Activated T-cell treated with anti-CD3 and anti-CD28 coated beads, Interleukin-2, amount 50 U/mL, for 48 hours (primary cell): ENCODE measurements around the gene SYNDIG1.

ENCODE experiments used
- DNase-seq, 2 experiments: peaks; one replicate each; pipeline ENCODE4 v3.0.0-alpha.2; 2020

Gene SYNDIG1

GRCh38 chr20:24448170-24448569, 21.3 kb upstream of the SYNDIG1 start:
- no peak for DNase-seq

DNA sequence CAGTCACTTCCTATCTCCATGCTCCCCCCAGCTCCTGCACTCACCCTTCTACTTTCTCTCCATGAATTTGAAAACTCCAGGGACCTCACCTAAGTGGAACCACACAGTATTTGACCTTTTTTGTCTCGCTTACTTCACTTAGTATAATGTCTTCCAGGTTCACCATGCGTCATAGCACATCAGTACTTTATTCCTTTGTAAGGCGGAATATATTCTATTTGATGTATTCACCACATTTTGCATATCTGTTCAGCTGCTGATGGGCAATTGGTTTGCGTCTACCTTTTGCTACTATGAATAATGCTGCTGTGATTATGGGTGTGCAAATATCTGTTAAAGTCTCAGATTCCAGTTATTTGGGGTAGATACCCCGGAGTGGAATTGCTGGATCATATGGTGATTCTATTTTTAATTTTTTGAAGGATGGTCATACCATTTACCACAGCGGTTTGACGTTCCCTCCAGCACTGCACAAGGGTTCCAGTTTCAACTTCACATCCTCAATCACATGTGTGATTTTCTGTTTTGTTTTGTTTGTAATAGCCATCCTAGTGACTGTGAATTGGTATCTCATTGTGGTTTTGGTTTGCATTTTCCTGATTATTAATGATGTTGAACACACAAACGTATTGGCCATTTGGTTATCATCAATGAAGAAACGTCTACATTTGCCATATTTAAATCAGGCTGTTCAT, 20.3 kb upstream of the SYNDIG1 start:
- no peak for DNase-seq

GRCh38 chr20:24450177-24450576, 19.3 kb upstream of the SYNDIG1 start:
- DNase-seq, result no peak

DNA sequence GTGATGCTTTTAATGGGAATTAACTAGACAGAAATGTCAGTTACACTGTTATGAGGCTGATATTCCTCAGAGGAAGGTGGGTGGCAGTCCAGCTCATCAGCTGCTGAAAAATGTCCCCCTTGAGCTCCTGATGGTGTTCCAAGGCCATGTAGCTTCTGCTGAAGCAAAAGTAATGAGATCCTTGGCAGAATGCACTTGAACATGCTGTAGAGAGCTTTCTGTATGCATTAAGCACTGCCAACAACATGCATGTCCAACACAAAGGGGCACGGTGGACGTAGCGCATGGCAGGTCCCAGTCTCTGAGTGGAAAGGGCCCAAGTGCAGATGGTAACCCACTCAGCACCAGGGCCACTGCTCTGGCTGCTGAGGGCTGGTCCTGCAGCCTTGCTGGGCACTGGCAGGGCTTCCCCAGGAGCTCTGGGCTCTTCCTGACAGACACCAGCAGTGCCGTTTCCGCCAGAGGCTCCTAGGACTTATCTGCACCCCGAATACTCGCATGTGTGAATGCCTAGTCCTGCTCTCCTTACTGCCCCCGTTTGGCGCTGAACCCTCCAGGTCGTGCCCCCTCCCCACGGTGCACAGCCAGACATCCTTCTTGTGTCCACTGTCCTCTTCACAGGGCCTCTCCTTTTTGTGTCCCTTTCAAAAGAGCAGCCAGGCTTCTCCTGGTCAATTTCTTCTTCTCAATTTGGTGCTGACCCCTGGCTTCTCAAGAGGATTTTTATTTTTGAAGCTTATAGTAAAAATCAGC, 18.6 kb upstream of the SYNDIG1 start:
- DNase-seq, result no peak

- DNase-seq, result no peak
Observed at GRCh38 chr20:24451428-24451827, 18.0 kb upstream of the SYNDIG1 start.

GRCh38 chr20:24452016-24452415, 17.4 kb upstream of the SYNDIG1 start:
- DNase-seq, result no peak

- DNase-seq, result no peak
Observed at GRCh38 chr20:24452498-24453127, 16.8 kb upstream of the SYNDIG1 start.

DNA sequence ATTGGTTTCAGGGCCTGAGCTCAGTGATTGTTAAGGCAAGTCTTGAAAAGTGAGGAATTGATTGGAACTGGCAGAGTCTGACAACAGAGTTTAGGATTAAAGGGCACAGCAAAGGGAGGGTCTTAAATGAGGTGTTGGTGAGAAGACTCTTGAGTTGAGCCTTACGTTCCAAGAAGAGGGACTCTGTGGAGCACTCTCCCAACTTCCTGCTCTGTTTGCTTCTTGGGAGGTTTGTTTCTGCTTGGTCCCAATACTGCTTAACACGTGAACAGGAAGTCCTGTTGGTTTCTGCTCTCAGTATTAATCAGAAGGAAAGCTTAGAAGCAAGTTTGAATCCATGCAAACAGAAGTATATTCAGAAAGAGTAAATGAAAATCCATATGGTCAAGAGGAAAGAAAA, 15.6 kb upstream of the SYNDIG1 start:
- DNase-seq, result no peak

GRCh38 chr20:24455081-24455480, 14.3 kb upstream of the SYNDIG1 start:
- no peak for DNase-seq

GRCh38 chr20:24456398-24456781, 13.0 kb upstream of the SYNDIG1 start:
- no peak for DNase-seq

DNA sequence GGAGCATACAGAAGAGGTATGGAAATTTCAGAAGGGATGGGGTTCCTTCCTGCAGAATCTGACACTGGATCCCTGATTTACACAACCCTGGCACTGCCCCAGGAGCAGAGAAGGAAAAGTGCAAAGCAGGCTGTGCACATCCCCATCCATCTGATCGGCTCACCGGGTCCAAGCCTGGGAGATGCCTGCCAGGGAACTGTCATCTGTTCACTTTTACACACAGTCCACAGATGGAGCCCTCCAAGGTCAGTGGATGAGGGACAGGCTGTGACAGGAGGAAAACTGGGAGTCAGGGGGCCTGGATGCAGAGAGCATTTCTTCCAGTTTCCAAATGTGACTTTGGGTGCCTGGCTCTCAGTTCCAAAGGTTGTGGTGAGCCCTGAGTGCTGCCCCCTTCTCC, 11.0 kb upstream of the SYNDIG1 start:
- no peak for DNase-seq

DNA sequence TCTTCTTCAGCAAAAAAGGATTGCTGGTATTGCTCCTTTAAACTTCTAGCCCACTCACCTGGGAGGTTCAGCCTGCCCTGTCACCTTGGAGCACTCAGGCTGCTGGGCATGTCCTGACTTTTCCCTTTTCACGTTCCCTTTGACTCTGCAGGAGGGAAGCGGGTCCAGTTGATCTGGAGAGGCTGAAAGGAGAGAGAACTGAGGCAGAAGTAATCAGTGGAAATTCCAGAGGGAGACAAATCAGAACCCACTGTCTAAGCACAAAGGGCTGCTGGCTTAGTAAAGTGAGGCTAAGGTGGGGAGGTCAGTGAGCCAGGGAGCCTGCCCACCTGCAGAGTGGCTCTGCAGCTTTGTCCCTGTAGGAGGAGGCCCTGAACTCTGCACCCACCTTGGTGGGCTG, 9.7 kb upstream of the SYNDIG1 start:
- DNase-seq, result no peak

GRCh38 chr20:24460712-24461111, 8.7 kb upstream of the SYNDIG1 start:
- no peak for DNase-seq

DNA sequence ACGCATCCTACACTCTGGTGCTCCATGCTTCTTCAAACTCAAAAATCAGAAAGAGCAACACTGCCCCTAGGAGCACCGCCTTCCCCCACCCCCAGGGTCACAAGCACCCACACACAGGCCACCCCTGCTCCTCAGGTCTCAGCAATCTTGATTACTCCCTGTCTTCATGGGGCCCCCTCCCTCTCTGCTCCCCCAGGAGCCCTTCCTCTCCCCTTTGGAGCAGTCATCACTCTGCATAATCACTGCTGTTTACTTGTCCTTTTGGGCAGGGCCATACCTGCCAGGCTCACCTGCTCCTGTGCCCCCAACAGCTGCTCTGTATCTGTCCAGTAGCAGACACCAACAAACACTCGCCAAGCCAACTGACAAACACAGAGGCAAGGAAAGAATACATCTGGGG, 7.6 kb upstream of the SYNDIG1 start:
- no peak for DNase-seq

- no peak for DNase-seq
Observed at GRCh38 chr20:24462460-24463010, 6.9 kb upstream of the SYNDIG1 start.

- no peak for DNase-seq
Observed at GRCh38 chr20:24465159-24465558, 4.3 kb upstream of the SYNDIG1 start.

DNA sequence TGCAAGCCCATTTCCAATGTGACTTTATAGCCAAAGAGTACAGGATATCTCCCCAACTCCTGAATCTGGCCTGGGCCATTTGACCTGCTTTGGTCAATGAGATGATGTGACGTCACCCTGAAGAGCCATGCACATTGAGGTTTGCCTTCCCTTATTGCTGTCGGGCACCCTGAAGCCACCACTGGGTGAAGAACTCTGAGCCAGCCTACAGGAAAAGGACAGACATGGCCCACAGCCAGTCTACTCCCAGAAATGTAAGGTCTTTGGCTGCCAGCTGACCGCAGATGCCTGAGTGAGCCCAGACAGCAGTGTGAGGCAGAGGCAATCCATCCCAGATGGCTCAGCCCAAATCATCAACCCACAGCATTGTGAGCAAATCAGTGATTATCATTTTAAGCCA, 3.7 kb upstream of the SYNDIG1 start:
- no peak for DNase-seq

- DNase-seq, result no peak
Observed at GRCh38 chr20:24468401-24469115, 871 bp upstream of the SYNDIG1 start.

GRCh38 chr20:24469894-24470745, 691 bp downstream of the SYNDIG1 start:
- DNase-seq, result peak; percentile 21 to 24

DNA sequence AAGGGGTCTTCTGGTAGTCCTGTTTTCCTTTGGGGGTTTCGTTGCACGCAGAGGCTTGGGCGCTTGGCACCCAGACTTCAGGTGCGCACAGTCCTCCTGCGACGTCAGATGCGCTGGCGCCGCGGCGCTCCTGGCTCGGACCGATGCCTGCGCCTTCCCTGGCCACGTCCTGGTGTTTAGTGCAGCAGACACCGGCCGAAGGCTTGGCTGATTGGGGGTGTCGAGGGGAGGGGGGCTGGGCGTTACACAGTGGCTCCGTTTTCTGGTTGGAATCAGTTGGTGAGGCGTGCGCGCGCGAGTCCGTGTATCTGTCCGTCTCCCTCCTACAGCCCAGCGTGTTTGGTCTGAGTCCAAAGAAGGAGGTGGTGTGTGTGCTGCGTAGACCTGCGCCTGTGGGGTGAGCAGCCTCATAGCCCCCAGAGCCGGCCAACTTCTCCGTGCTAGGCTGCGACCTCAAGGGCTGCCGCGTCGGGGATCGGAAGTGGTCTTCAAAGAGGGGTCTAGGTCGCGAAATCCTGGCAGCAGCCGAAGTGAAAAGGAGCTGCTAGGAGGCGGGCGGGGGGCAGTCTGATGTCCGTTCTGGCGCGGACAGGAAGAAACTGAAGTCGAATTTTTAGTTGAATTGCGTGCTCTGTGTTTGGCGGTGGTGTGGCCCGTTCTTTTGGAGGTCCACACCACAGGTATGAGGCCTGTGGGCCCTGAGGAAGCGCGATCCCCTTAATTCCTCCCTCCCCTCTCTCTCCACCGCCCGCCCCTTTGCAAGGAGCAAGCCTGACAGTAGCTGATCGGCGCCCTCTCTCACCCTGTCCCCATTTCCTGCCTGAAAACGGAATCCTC, 1.5 kb downstream of the SYNDIG1 start:
- DNase-seq, result no peak

DNA sequence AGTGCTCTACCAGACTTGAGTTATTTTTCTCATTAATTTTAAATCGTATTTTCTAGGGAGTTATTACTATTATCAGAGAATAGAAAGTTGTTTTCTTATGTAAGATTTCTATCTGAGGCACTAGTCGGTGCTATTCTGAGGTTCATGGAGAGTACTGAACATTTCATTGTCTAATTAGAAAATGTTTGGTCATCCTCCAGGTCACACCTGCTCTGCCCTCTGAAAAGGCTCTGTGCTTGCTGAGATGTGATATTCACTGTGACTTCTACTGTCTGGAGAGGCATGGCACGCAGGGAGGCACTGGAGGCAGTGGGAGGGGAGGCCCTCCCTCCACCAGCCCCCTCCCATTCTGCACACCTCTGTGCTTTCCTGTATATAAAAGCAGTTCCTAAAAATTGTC, 3.0 kb downstream of the SYNDIG1 start:
- no peak for DNase-seq
